Measurements from ENCODE around the gene ESRRB.

Gene ESRRB

DNA sequence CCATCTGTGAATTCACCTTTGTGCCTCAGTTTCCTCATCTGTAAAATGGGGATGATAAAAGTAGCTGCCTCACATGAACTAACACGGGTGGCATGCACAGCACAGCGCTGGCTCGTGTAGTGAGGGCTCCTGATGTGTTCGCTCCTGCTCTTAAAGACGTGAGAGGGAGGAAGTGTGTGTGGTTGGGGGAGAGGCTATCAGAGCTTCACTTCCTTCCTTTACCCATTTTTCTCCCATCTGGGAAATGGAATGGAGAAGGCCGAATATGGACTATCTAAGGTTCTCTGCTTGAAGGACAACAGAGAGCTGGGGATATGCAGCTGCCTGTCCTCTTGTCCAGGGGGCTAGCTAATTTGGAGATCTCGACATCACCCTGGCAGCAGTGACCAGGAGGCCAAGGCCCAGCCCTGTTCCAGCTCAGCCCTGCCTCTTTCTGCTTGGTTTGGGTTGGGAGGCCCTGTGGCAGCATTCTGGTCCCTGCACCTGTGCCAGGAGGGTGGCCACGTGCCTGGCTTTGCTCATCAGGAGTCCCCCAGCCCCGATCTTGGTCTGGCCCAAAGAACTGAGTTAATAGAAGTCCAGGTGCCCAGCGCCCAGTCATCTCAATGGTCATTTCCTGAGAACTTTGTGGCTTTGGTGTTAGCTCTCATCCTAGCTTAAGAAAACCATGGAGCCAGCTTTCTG is 44.5 kb upstream of the ESRRB start:
- H3K79me2 ChIP-seq (ENCODE audit: insufficient read depth, low read length): no peaks in the 10 kb centered on the region
- TF ChIP-seq, protein P1, sequence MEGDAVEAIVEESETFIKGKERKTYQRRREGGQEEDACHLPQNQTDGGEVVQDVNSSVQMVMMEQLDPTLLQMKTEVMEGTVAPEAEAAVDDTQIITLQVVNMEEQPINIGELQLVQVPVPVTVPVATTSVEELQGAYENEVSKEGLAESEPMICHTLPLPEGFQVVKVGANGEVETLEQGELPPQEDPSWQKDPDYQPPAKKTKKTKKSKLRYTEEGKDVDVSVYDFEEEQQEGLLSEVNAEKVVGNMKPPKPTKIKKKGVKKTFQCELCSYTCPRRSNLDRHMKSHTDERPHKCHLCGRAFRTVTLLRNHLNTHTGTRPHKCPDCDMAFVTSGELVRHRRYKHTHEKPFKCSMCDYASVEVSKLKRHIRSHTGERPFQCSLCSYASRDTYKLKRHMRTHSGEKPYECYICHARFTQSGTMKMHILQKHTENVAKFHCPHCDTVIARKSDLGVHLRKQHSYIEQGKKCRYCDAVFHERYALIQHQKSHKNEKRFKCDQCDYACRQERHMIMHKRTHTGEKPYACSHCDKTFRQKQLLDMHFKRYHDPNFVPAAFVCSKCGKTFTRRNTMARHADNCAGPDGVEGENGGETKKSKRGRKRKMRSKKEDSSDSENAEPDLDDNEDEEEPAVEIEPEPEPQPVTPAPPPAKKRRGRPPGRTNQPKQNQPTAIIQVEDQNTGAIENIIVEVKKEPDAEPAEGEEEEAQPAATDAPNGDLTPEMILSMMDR (IDR thresholded peaks at IDR 0.05; ENCODE audit: low read length): no peak
- no peak for TF ChIP-seq EZH2 (IDR thresholded peaks at IDR 0.05; ENCODE audit: borderline replicate concordance, low read length)
- no peak overlapping the region for H3K9ac ChIP-seq (ENCODE audit: low read length)
- H3K9me3 ChIP-seq (ENCODE audit: low read length): no peaks in the 10 kb centered on the region
- H2AFZ ChIP-seq (ENCODE audit: low read length): no peak overlapping the region
- H3K4me1 ChIP-seq (ENCODE audit: insufficient read depth, low read length, severe bottlenecking): no peaks in the 10 kb centered on the region
- no peaks in the 10 kb centered on the region for H3F3A ChIP-seq (ENCODE audit: insufficient read depth, low read length)
- H3K36me3 ChIP-seq (ENCODE audit: insufficient read depth, low read length): no peaks in the 10 kb centered on the region
- H4K20me1 ChIP-seq (ENCODE audit: insufficient read depth, low read length): no peaks in the 10 kb centered on the region
- H3K27ac ChIP-seq (ENCODE audit: low read depth, low read length, poor library complexity, severe bottlenecking): no peak overlapping the region
- no peak overlapping the region for H3K4me3 ChIP-seq (ENCODE audit: low read depth, low read length, poor library complexity, severe bottlenecking)
- no peak overlapping the region for H3K4me2 ChIP-seq (ENCODE audit: low read length)
- H3K27me3 ChIP-seq (ENCODE audit: insufficient read depth, low read length): no peaks in the 10 kb centered on the region
- H3K9me2 ChIP-seq (ENCODE audit: low read depth, low read length): no peaks in the 10 kb centered on the region

DNA sequence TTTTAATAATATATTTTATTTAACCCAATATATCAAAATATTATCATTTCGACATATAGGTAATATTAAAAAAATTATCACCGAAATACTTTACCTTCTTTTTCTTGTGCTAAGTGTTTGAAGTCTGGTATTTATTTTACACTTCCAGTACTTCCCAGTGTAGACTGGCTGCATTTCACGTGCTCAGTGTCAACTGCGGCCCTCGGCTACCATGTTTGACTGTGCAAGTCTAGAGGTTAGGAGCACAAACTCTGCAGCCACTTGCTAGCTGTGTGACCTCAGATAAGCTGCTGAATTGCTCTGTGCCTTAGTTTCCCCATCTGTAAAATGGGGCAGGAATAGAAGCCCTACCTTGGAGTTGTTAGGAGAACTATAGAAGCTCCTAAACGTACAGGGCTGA is 42.3 kb upstream of the ESRRB start:
- no peak overlapping the region for H2AFZ ChIP-seq (ENCODE audit: low read length)
- H3K4me3 ChIP-seq (ENCODE audit: low read depth, low read length, poor library complexity, severe bottlenecking): no peak overlapping the region
- no peak overlapping the region for H3K9ac ChIP-seq (ENCODE audit: low read length)
- no peaks in the 10 kb centered on the region for H3K4me1 ChIP-seq (ENCODE audit: insufficient read depth, low read length, severe bottlenecking)
- no peaks in the 10 kb centered on the region for H3K27me3 ChIP-seq (ENCODE audit: insufficient read depth, low read length)
- no peak for TF ChIP-seq EZH2 (IDR thresholded peaks at IDR 0.05; ENCODE audit: borderline replicate concordance, low read length)
- TF ChIP-seq, protein P1 (IDR thresholded peaks at IDR 0.05; ENCODE audit: low read length): no peak
- no peaks in the 10 kb centered on the region for H3K79me2 ChIP-seq (ENCODE audit: insufficient read depth, low read length)
- no peaks in the 10 kb centered on the region for H3K9me2 ChIP-seq (ENCODE audit: low read depth, low read length)
- no peaks in the 10 kb centered on the region for H3K9me3 ChIP-seq (ENCODE audit: low read length)
- no peak overlapping the region for H3K4me2 ChIP-seq (ENCODE audit: low read length)
- H3K27ac ChIP-seq (ENCODE audit: low read depth, low read length, poor library complexity, severe bottlenecking): no peak overlapping the region
- H4K20me1 ChIP-seq (ENCODE audit: insufficient read depth, low read length): no peaks in the 10 kb centered on the region
- H3K36me3 ChIP-seq (ENCODE audit: insufficient read depth, low read length): no peaks in the 10 kb centered on the region
- H3F3A ChIP-seq (ENCODE audit: insufficient read depth, low read length): no peaks in the 10 kb centered on the region

DNA sequence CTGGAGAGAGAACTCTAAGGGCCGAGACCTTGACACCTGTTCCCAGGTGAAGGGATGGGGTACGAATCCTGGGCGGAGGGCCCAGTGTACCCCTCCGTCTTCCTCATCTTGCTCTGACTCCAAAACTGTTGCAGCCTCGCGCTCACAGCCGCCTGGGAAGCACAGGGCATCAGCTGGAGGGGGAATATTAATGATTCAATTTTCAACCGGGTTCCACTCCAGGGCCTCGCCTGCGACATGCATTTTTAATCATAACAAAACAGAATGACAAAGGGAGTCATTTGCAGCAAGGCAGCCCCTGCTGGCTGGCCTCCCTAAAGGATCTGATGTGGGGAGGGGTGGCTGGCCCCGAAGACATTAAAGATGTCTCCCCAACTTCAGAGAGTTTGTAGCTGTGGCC is 41.6 kb upstream of the ESRRB start:
- H3K9me3 ChIP-seq (ENCODE audit: low read length): no peaks in the 10 kb centered on the region
- H3K27ac ChIP-seq (ENCODE audit: low read depth, low read length, poor library complexity, severe bottlenecking): no peak overlapping the region
- TF ChIP-seq, protein P1 (IDR thresholded peaks at IDR 0.05; ENCODE audit: low read length): no peak
- TF ChIP-seq EZH2 (IDR thresholded peaks at IDR 0.05; ENCODE audit: borderline replicate concordance, low read length): no peak
- no peak overlapping the region for H3K9ac ChIP-seq (ENCODE audit: low read length)
- H3K36me3 ChIP-seq (ENCODE audit: insufficient read depth, low read length): no peaks in the 10 kb centered on the region
- H3K4me2 ChIP-seq (ENCODE audit: low read length): no peak overlapping the region
- no peaks in the 10 kb centered on the region for H3F3A ChIP-seq (ENCODE audit: insufficient read depth, low read length)
- no peak overlapping the region for H2AFZ ChIP-seq (ENCODE audit: low read length)
- H3K9me2 ChIP-seq (ENCODE audit: low read depth, low read length): no peaks in the 10 kb centered on the region
- no peaks in the 10 kb centered on the region for H3K4me1 ChIP-seq (ENCODE audit: insufficient read depth, low read length, severe bottlenecking)
- H3K27me3 ChIP-seq (ENCODE audit: insufficient read depth, low read length): no peaks in the 10 kb centered on the region
- no peaks in the 10 kb centered on the region for H4K20me1 ChIP-seq (ENCODE audit: insufficient read depth, low read length)
- H3K4me3 ChIP-seq (ENCODE audit: low read depth, low read length, poor library complexity, severe bottlenecking): no peak overlapping the region
- no peaks in the 10 kb centered on the region for H3K79me2 ChIP-seq (ENCODE audit: insufficient read depth, low read length)

Measured in OCI-LY1 (cell line).